K562 (cell line): ENCODE results near the gene SEC22C. TPM values are rescaled to one million over a fixed set of nuclear protein-coding genes. Genes with fewer than 3 reads are reported as not detected.

ENCODE experiments used
- ATAC-seq: fragments of 200-7000 bp; cut with Tn5 transposase; 3 replicates; pipeline ENCODE4 v1.9.1; 2020; ENCODE audit warnings: moderate library complexity
- BruUV-seq: library from RNA; stranded (reverse); fragments of 400-500 nt; replicated peaks from 2 replicates; lab custom pipeline; 2021; lab: Mats Ljungman, UMichigan
- CTCF ChIA-PET: fragments of 300-600 bp; formaldehyde crosslinking; extraction: SDS; loops from one replicate; lab custom pipeline; 2021; ENCODE audit warnings: low intra/inter-chr PET ratio; lab: Yijun Ruan, JAX
- POLR2A ChIA-PET: fragments of 300-600, 350-650 bp; sonication (Branson Sonifier 250); formaldehyde crosslinking; extraction: SDS; loops from one replicate; lab custom pipeline; 2021; ENCODE audit warnings: antibody characterized with exemption, inconsistent platforms; lab: Yijun Ruan, JAX
- DNase-seq, 4 experiments: peaks; one replicate each; pipeline versions ENCODE4 v3.0.0 to v3.0.0-alpha.2; 2011 to 2018; ENCODE audit warnings: low spot score in 3 of 4, mixed read lengths in 3 of 4; ENCODE audit errors: extremely low read depth in 1 of 4
- FAIRE-seq: peaks from 2 replicates; lab custom pipeline; 2011; peaks lifted over from hg19 to GRCh38; lab: Jason Lieb, UNC
- H2AFZ ChIP-seq: 2 replicates; pipeline ENCODE4 v1.6.0; 2011; ENCODE audit warnings: low read depth, low read length, control low read depth, inconsistent platforms
- H3K27ac ChIP-seq: fragments of 200-600 bp; 3 replicates; pipeline ENCODE4 v1.8.0; 2011; ENCODE audit warnings: low read depth, mild to moderate bottlenecking, control low read depth, inconsistent platforms, low read length, moderate library complexity, mixed read lengths; ENCODE audit errors: extremely low read depth
- H3K27me3 ChIP-seq, 2 experiments: fragments of 300-600 bp in 1 of 2; 2 replicates in 1 of 2; 3 replicates in 1 of 2; pipeline versions ENCODE4 v1.6.0 to v1.8.0; 2011; ENCODE audit warnings: inconsistent platforms in 2 of 2, low read length in 2 of 2, mild to moderate bottlenecking in 1 of 2, mixed read lengths in 1 of 2, moderate library complexity in 1 of 2; ENCODE audit not compliant: control insufficient read depth in 2 of 2, insufficient read depth in 2 of 2
- H3K36me3 ChIP-seq: fragments of 300-600 bp; 3 replicates; pipeline ENCODE4 v1.8.0; 2011; ENCODE audit warnings: mild to moderate bottlenecking, low read length, inconsistent platforms; ENCODE audit not compliant: control insufficient read depth, insufficient read depth
- H3K4me1 ChIP-seq, 2 experiments: fragments of 200-600 bp in 1 of 2; replicated peaks in 1 of 2; 2 replicates in 1 of 2; 3 replicates in 1 of 2; pipeline versions ENCODE4 v1.5.1 to v1.8.0; 2011; ENCODE audit warnings: inconsistent platforms in 2 of 2, low read length in 2 of 2, mild to moderate bottlenecking in 1 of 2, mixed read lengths in 1 of 2, moderate library complexity in 1 of 2; ENCODE audit not compliant: control insufficient read depth in 2 of 2, insufficient read depth in 2 of 2
- H3K4me2 ChIP-seq: 2 replicates; pipeline ENCODE4 v1.6.1; 2011; ENCODE audit warnings: low read length, control low read depth, inconsistent platforms, mixed read lengths; ENCODE audit not compliant: insufficient read depth
- H3K4me3 ChIP-seq: fragments of 200-600 bp; sonication (generic), shearing (Covaris generic); 2 replicates; pipeline ENCODE4 v1.5.1; 2016; ENCODE audit warnings: control low read depth, inconsistent platforms
- H3K79me2 ChIP-seq: fragments of 200-600 bp; 3 replicates; pipeline ENCODE4 v1.8.0; 2011; ENCODE audit warnings: low read length, inconsistent platforms; ENCODE audit not compliant: control insufficient read depth, insufficient read depth
- H3K9ac ChIP-seq, 2 experiments: 2 replicates each; pipeline versions ENCODE4 v1.6.0 to v1.6.1; 2011; ENCODE audit warnings: low read depth in 2 of 2, low read length in 2 of 2, control low read depth in 1 of 2, inconsistent platforms in 1 of 2, mild to moderate bottlenecking in 1 of 2, mixed read lengths in 1 of 2; ENCODE audit not compliant: insufficient read depth in 1 of 2
- H3K9me1 ChIP-seq: one replicate; pipeline ENCODE4 v1.6.0; 2011; ENCODE audit warnings: inconsistent platforms, mild to moderate bottlenecking, low read length, moderate library complexity; ENCODE audit not compliant: control insufficient read depth, insufficient read depth
- H3K9me3 ChIP-seq: replicated peaks from 2 replicates; pipeline ENCODE4 v1.5.1; 2011; ENCODE audit warnings: low read depth, low read length, inconsistent platforms; ENCODE audit not compliant: control insufficient read depth, insufficient read depth
- H4K20me1 ChIP-seq: replicated peaks from 2 replicates; pipeline ENCODE4 v1.6.1; 2011; ENCODE audit warnings: low read length, inconsistent platforms, mixed read lengths; ENCODE audit not compliant: control insufficient read depth, insufficient read depth
- BHLHE40 ChIP-seq: IDR thresholded peaks from 2 replicates; pipeline ENCODE4 v1.6.1; 2011; ENCODE audit warnings: low read length, improper control_type of control experiment
- MAFF ChIP-seq: IDR thresholded peaks from 2 replicates; pipeline ENCODE4 v1.6.1; 2012; ENCODE audit warnings: low read length, improper control_type of control experiment
- POLR2G ChIP-seq: fragments of 200-400 bp; formaldehyde crosslinking; IDR thresholded peaks from 2 replicates; pipeline ENCODE4 v1.6.1; 2017; ENCODE audit warnings: low read depth, mild to moderate bottlenecking, antibody characterized with exemption, low read length, moderate library complexity
- RBM15 ChIP-seq: fragments of 200-400 bp; formaldehyde crosslinking; IDR thresholded peaks from 2 replicates; pipeline ENCODE4 v1.6.1; 2018; ENCODE audit warnings: mild to moderate bottlenecking, low read length, moderate library complexity; ENCODE audit not compliant: insufficient read depth
- ZNF263 ChIP-seq: sonication (generic); formaldehyde crosslinking; IDR thresholded peaks from 2 replicates; pipeline ENCODE4 v1.8.0; 2022; ENCODE audit warnings: mild to moderate bottlenecking, missing genetic modification reagents, borderline replicate concordance
- ZNF282 ChIP-seq: sonication (generic); formaldehyde crosslinking; IDR thresholded peaks from 2 replicates; pipeline ENCODE4 v1.8.1; 2023; ENCODE audit warnings: missing genetic modification reagents
- ZNF311 ChIP-seq: fragments of 250-450 bp; sonication (Bioruptor Pico); IDR thresholded peaks from 2 replicates; pipeline ENCODE4 v1.4.0; 2020; ENCODE audit warnings: mild to moderate bottlenecking, moderate library complexity
- ZNF507 ChIP-seq: conservative IDR thresholded peaks from 2 replicates; pipeline ENCODE4 v1.6.1; 2017; ENCODE audit warnings: missing genetic modification characterization, missing compliant biosample characterization
- ZSCAN29 ChIP-seq: fragments of 450-650 bp; IDR thresholded peaks from 2 replicates; pipeline ENCODE4 v1.6.1; 2017
- WGBS: fragments of 100-300 bp; shearing (Covaris generic); methylation state at CpG from one replicate; pipeline ENCODE4 v1.1.6; 2016; ENCODE audit warnings: low coverage, mixed read lengths; ENCODE audit not compliant: insufficient coverage; ENCODE audit errors: missing lambda C conversion rate; 5-methylcytosine and 5-hydroxymethylcytosine counted together
- in situ Hi-C: fragments of 300-500 bp; cut with MboI; formaldehyde crosslinking; loops from 4 replicates; pipeline ENCODE4 v1.15.0; 2018; ENCODE audit warnings: inconsistent platforms, mixed read lengths
- intact Hi-C: fragments of 100-400 bp; cut with micrococcal nuclease; formaldehyde crosslinking; loops from 2 replicates; pipeline ENCODE4 v1.14.2; 2022
- polyA plus RNA-seq, 8 experiments: library from polyadenylated mRNA; depleted of rRNA in 4 of 8; stranded (reverse) in 5 of 8; unstranded in 3 of 8; fragments of >200 nt; fragmentation: Nextera tagmentation in 2 of 8; fragmentation: Illumina TruSeq in 1 of 8; extraction: Ambion mirVana in 2 of 8; extraction: Trizol in 1 of 8; gene quantifications; 2 replicates each; pipeline versions ENCODE4 v1.2.1 to v1.2.3, GENCODE V29; 2011 to 2014; ENCODE audit warnings: inconsistent platforms in 1 of 8, missing spikeins in 1 of 8
- total RNA-seq, 7 experiments: library from RNA; depleted of rRNA in 6 of 7; stranded (reverse); fragments of >200 nt in 6 of 7; fragmentation: Illumina TruSeq in 2 of 7; extraction: Trizol in 2 of 7; gene quantifications; 2 replicates each; pipeline versions ENCODE4 v1.2.1 to v1.2.3, GENCODE V29; 2011 to 2021; ENCODE audit warnings: low replicate concordance in 1 of 7
- TF ChIP-seq, protein P1 (sequence below): fragments of 450-650 bp; IDR thresholded peaks from 2 replicates; pipeline ENCODE4 v1.6.1; 2017; ENCODE audit warnings: mild to moderate bottlenecking, moderate library complexity
- TF ChIP-seq, protein P2 (sequence below): fragments of 250-450 bp; sonication (Bioruptor Pico); IDR thresholded peaks from 2 replicates; pipeline ENCODE4 v1.8.0; 2022; ENCODE audit warnings: moderate library complexity, mild to moderate bottlenecking, inconsistent platforms
- TF ChIP-seq, protein P3 (sequence below): sonication (generic); formaldehyde crosslinking; IDR thresholded peaks from 2 replicates; pipeline ENCODE4 v1.8.0; 2022; ENCODE audit warnings: missing genetic modification reagents, mild to moderate bottlenecking, borderline replicate concordance

The SEC22C gene
- total and polyA plus RNA-seq, 9 of the 15 experiments (the other 6 are each of a cell fraction or from before 2014, with no cell fraction given), result 35.6 to 68.4 (median 50.7) TPM

DNA sequence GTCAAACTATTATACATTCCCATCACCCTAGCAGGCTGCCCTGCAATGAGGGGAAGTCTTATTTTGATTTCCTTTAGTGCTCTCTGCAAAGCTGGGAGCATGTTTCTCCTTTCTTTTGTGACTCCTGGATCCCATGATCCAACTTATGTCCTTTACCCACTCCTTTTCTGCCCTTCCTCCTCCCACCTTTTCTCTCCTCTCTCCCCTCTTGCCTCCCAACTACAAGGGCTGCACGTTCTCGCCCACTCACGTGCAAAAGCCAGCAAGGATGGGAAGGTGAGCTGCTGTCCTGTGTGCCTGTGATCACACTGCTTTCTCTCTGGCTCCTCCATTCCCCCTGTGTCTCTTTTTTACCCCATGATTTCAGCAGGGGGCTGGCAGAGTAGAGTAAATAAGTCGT lies 73.2 kb downstream of the SEC22C start:
- BruUV-seq, result no TSS peak
- DNase-seq (no peak), ATAC-seq (no peak), FAIRE-seq (no peak)
- 2% methylated on average over 4 of the region's 4 CpGs for WGBS
- no peak overlapping the region for H2AFZ ChIP-seq
- no peaks in the 10 kb centered on the region for H3K9me1 ChIP-seq
- no peak for TF ChIP-seq ZNF282
- 0 out of 2 replicates have a peak, but pooled peaks have one; percentile 19 for TF ChIP-seq BHLHE40
- peaks cover 4 to 5% of the 10 kb centered on the region in 2 experiments; a peak in 3 of 5 replicates for H3K4me1 ChIP-seq
- H3K4me2 ChIP-seq, result no peak overlapping the region
- intact Hi-C loops (no loop called here), in situ Hi-C loops (no loop called here)
- peaks cover 5% of the 10 kb centered on the region for H4K20me1 ChIP-seq
- no peak overlapping the region for H3K4me3 ChIP-seq
- ChIA-PET CTCF (no interaction called here), POLR2A (interaction anchor here (0.8 to 2.1 kb wide), 5 partner anchors 8 to 352 kb away, joined by 3 to 8 read pairs (median 3); no protein-coding TSS in a partner anchor)
- H3K9me3 ChIP-seq, result no peaks in the 10 kb centered on the region
- H3K36me3 ChIP-seq, result no peaks in the 10 kb centered on the region
- no peak overlapping the region; a peak in 1 of 4 replicates for H3K9ac ChIP-seq
- H3K79me2 ChIP-seq, result no peaks in the 10 kb centered on the region
- peaks cover 0 to 29% of the 10 kb centered on the region in 2 experiments; a peak in 3 of 5 replicates for H3K27me3 ChIP-seq
- no peak overlapping the region for H3K27ac ChIP-seq

DNA sequence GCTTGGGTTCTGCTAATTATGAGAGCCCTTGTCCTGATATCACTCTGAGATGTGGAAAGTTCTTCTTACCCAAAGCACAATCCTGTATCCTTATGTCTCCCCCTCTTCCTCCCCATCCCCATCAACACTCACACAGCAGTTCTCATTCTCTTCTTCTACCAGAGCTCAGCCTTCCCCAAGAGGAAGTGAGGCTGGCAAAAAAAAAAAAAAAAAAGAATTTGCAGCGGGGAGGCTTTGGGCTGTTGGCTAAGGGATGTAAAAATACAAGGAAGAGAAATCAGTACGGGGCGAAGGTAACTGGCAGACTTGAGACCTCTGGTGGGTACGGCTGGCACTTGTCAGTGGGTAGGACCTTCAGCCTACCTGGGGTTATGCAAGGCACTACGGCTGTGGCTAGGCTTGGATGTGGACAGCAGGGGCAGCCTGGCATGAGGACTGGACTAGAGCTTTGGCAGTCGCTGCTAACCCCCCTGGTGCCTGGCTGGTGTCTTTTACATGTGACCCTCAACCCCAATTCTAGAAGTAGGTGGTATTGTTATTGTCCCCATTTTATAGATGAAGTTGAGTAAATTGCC lies 73.9 kb downstream of the SEC22C start:
- in situ Hi-C loops, result no loop called here
- no peak for DNase-seq
- Histone ChIP-seq H3K4me1 (peaks cover 4 to 8% of the 10 kb centered on the region in 2 experiments; a peak in 3 of 5 replicates), H3K27ac (no peak overlapping the region), H3K9me3 (no peaks in the 10 kb centered on the region), H3K27me3 (peaks cover 0 to 30% of the 10 kb centered on the region in 2 experiments; a peak in 3 of 5 replicates), H3K79me2 (no peaks in the 10 kb centered on the region), H3K9me1 (no peaks in the 10 kb centered on the region), H3K4me2 (no peak overlapping the region), H2AFZ (0 out of 2 replicates have a peak overlapping the region, but pooled peaks have one; percentile 57), H3K4me3 (no peak overlapping the region), H3K36me3 (no peaks in the 10 kb centered on the region), H4K20me1 (peaks cover 12% of the 10 kb centered on the region), H3K9ac (no peak overlapping the region)
- no peak for FAIRE-seq
- ChIA-PET CTCF (interaction anchor here (0.6 kb wide), 1 partner anchor 276 kb away, joined by 3 read pairs; no protein-coding TSS in a partner anchor), POLR2A (interaction anchor here (0.8 to 2.1 kb wide), 3 partner anchors 16 to 352 kb away, joined by 3 to 5 read pairs (median 3); no protein-coding TSS in a partner anchor)
- BruUV-seq, result no TSS peak
- WGBS, result 3% methylated on average over 5 of the region's 6 CpGs
- intact Hi-C loops, result no loop called here
- no peak for ATAC-seq
- TF ChIP-seq ZSCAN29, result no peak
- TF ChIP-seq ZNF311 (CRISPR knock-in tag), result no peak
- TF ChIP-seq, protein P1, sequence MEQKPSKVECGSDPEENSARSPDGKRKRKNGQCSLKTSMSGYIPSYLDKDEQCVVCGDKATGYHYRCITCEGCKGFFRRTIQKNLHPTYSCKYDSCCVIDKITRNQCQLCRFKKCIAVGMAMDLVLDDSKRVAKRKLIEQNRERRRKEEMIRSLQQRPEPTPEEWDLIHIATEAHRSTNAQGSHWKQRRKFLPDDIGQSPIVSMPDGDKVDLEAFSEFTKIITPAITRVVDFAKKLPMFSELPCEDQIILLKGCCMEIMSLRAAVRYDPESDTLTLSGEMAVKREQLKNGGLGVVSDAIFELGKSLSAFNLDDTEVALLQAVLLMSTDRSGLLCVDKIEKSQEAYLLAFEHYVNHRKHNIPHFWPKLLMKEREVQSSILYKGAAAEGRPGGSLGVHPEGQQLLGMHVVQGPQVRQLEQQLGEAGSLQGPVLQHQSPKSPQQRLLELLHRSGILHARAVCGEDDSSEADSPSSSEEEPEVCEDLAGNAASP, result no peak
- TF ChIP-seq ZNF263 (CRISPR knock-in tag), result no peak
- no peak for TF ChIP-seq MAFF
- TF ChIP-seq, protein P2, sequence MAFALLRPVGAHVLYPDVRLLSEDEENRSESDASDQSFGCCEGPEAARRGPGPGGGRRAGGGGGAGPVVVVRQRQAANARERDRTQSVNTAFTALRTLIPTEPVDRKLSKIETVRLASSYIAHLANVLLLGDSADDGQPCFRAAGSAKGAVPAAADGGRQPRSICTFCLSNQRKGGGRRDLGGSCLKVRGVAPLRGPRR, result no peak
- TF ChIP-seq, protein P3, sequence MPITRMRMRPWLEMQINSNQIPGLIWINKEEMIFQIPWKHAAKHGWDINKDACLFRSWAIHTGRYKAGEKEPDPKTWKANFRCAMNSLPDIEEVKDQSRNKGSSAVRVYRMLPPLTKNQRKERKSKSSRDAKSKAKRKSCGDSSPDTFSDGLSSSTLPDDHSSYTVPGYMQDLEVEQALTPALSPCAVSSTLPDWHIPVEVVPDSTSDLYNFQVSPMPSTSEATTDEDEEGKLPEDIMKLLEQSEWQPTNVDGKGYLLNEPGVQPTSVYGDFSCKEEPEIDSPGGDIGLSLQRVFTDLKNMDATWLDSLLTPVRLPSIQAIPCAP (CRISPR knock-in tag), result no peak
- no peak for TF ChIP-seq ZNF507
- TF ChIP-seq RBM15, result no peak
- no peak for TF ChIP-seq POLR2G
